GM18909 (cell line): ENCODE data around the gene FNDC3B.
"Not testable (repeated sequence)": the region's sequence is repeated elsewhere in the genome, so short reads cannot be mapped to it uniquely, and the experiment has no call there.

ENCODE experiments used
- ATAC-seq: cut with Tn5 transposase; IDR thresholded peaks from one replicate; pipeline ENCODE4 v1.9.1; 2021; ENCODE audit warnings: mild to moderate bottlenecking; ENCODE audit not compliant: unreplicated experiment, poor library complexity

The FNDC3B gene

GRCh38 chr3:172225215-172225707 lies 185.9 kb downstream of the FNDC3B start:
- ATAC-seq = no peak

- no peak for ATAC-seq
Observed at GRCh38 chr3:172226831-172227230, 187.5 kb downstream of the FNDC3B start.

GRCh38 chr3:172227340-172228035 lies 188.1 kb downstream of the FNDC3B start:
- no peak for ATAC-seq

GRCh38 chr3:172228036-172228415 lies 188.6 kb downstream of the FNDC3B start:
- ATAC-seq = no peak

- ATAC-seq = no peak
Observed at GRCh38 chr3:172229462-172229861, 190.1 kb downstream of the FNDC3B start.

- ATAC-seq = no peak
Observed at GRCh38 chr3:172231318-172231901, 192.0 kb downstream of the FNDC3B start.

- ATAC-seq = no peak
Observed at GRCh38 chr3:172232579-172233212, 193.3 kb downstream of the FNDC3B start.

- no peak for ATAC-seq
Observed at GRCh38 chr3:172233474-172234277, 194.3 kb downstream of the FNDC3B start.

- no peak for ATAC-seq
Observed at GRCh38 chr3:172235698-172236097, 196.3 kb downstream of the FNDC3B start.

- no peak for ATAC-seq
Observed at GRCh38 chr3:172236771-172237742, 197.7 kb downstream of the FNDC3B start.

- ATAC-seq = no peak
Observed at GRCh38 chr3:172238188-172238587, 198.8 kb downstream of the FNDC3B start.

GRCh38 chr3:172239218-172239790 lies 199.9 kb downstream of the FNDC3B start:
- no peak for ATAC-seq

- no peak for ATAC-seq
Observed at GRCh38 chr3:172241405-172241804, 202.0 kb downstream of the FNDC3B start.

- not testable (repeated sequence) for ATAC-seq
Observed at GRCh38 chr3:172242471-172242870, 203.1 kb downstream of the FNDC3B start.

- ATAC-seq = not testable (repeated sequence)
Observed at GRCh38 chr3:172243376-172243775, 204.0 kb downstream of the FNDC3B start.

GRCh38 chr3:172244011-172244410 lies 204.6 kb downstream of the FNDC3B start:
- no peak for ATAC-seq

- no peak for ATAC-seq
Observed at GRCh38 chr3:172245241-172245640, 205.9 kb downstream of the FNDC3B start.

GRCh38 chr3:172246107-172246844 lies 206.9 kb downstream of the FNDC3B start:
- no peak for ATAC-seq
